Keratinocyte (primary cell): ENCODE results near the gene INPP4B. TPM values are rescaled to one million over a fixed set of nuclear protein-coding genes. Genes with fewer than 3 reads are reported as not detected.

Source experiments
- DNase-seq: peaks from one replicate; pipeline ENCODE4 v3.0.0-alpha.2; 2011; ENCODE audit warnings: low read depth, missing footprints, low spot score
- FAIRE-seq: peaks from 2 replicates; lab custom pipeline; 2011; peaks lifted over from hg19 to GRCh38; lab: Jason Lieb, UNC
- H2AFZ ChIP-seq: 2 replicates; pipeline ENCODE4 v1.6.0; 2012; ENCODE audit warnings: low read length, control low read depth, inconsistent platforms; ENCODE audit not compliant: control insufficient read depth
- H3K27ac ChIP-seq: 2 replicates; pipeline ENCODE4 v1.5.1; 2011; ENCODE audit warnings: low read length; ENCODE audit not compliant: control insufficient read depth, insufficient read depth
- H3K27me3 ChIP-seq: 3 replicates; pipeline ENCODE4 v1.6.0; 2011; ENCODE audit warnings: low read length; ENCODE audit not compliant: control insufficient read depth, insufficient read depth; ENCODE audit errors: extremely low read depth
- H3K36me3 ChIP-seq, 2 experiments: 2 replicates in 1 of 2; 3 replicates in 1 of 2; pipeline ENCODE4 v1.5.1; 2011; ENCODE audit warnings: low read length in 2 of 2, mild to moderate bottlenecking in 1 of 2; ENCODE audit not compliant: control insufficient read depth in 2 of 2, insufficient read depth in 2 of 2; ENCODE audit errors: extremely low read depth in 1 of 2
- H3K4me1 ChIP-seq: 3 replicates; pipeline ENCODE4 v1.5.1; 2011; ENCODE audit warnings: low read length; ENCODE audit not compliant: control insufficient read depth, insufficient read depth; ENCODE audit errors: extremely low read depth
- H3K4me2 ChIP-seq: 3 replicates; pipeline ENCODE4 v1.6.0; 2011; ENCODE audit warnings: low read depth, low read length; ENCODE audit not compliant: control insufficient read depth, insufficient read depth; ENCODE audit errors: extremely low read depth
- H3K4me3 ChIP-seq, 3 experiments: fragments of 200-600 bp in 1 of 3; sonication (generic) in 1 of 3; 2 replicates in 2 of 3; 3 replicates in 1 of 3; pipeline ENCODE4 v1.5.1; 2011 to 2016; ENCODE audit warnings: low read length in 3 of 3, mild to moderate bottlenecking in 3 of 3, control low read depth in 2 of 3, inconsistent platforms in 1 of 3, low read depth in 1 of 3, mixed read lengths in 1 of 3, mixed run types in 1 of 3, moderate library complexity in 1 of 3; ENCODE audit not compliant: control insufficient read depth in 2 of 3, insufficient read depth in 2 of 3; ENCODE audit errors: extremely low read depth in 1 of 3
- H3K79me2 ChIP-seq: 2 replicates; pipeline ENCODE4 v1.6.0; 2012; ENCODE audit warnings: low read length; ENCODE audit not compliant: control insufficient read depth, insufficient read depth
- H3K9ac ChIP-seq: 3 replicates; pipeline ENCODE4 v1.6.0; 2011; ENCODE audit warnings: low read length; ENCODE audit not compliant: control insufficient read depth, insufficient read depth; ENCODE audit errors: extremely low read depth
- H3K9me1 ChIP-seq: 3 replicates; pipeline ENCODE4 v1.6.0; 2011; ENCODE audit warnings: low read length; ENCODE audit not compliant: control insufficient read depth, insufficient read depth; ENCODE audit errors: extremely low read depth
- H3K9me3 ChIP-seq: 2 replicates; pipeline ENCODE4 v1.5.1; 2012; ENCODE audit warnings: low read depth, low read length; ENCODE audit not compliant: control insufficient read depth
- H4K20me1 ChIP-seq: 3 replicates; pipeline ENCODE4 v1.6.0; 2011; ENCODE audit warnings: low read length; ENCODE audit not compliant: control insufficient read depth, insufficient read depth; ENCODE audit errors: extremely low read depth
- EZH2 ChIP-seq: IDR thresholded peaks from one replicate; pipeline ENCODE4 v1.6.1; 2012; ENCODE audit warnings: inconsistent platforms, mild to moderate bottlenecking, low read length, moderate library complexity
- dilution Hi-C: fragments of 300-500 bp; cut with MboI; formaldehyde crosslinking; loops from one replicate; pipeline ENCODE4 v1.7.0; 2020; ENCODE audit warnings: low sequenced_read_pairs; ENCODE audit not compliant: extremely low pct_ligation_motif_present
- polyA plus RNA-seq, 5 experiments: library from polyadenylated mRNA; depleted of rRNA in 3 of 5; stranded (reverse) in 3 of 5; stranded (forward) in 1 of 5; unstranded in 1 of 5; fragments of >200 nt; gene quantifications; 1 replicate in 1 of 5; 2 replicates in 3 of 5; 3 replicates in 1 of 5; pipeline versions ENCODE4 v1.2.1 to v1.2.3, GENCODE V29; 2011 to 2012; ENCODE audit warnings: missing spikeins in 2 of 5, low read depth in 1 of 5, low replicate concordance in 1 of 5
- TF ChIP-seq, protein P1 (sequence below), 3 experiments: IDR thresholded peaks in 1 of 3; conservative IDR thresholded peaks in 1 of 3; optimal IDR thresholded peaks in 1 of 3; 2 replicates in 2 of 3; 3 replicates in 1 of 3; pipeline versions ENCODE3 to v1.5.1; 2011; ENCODE audit warnings: low read length in 3 of 3, mild to moderate bottlenecking in 3 of 3, moderate library complexity in 2 of 3, control low read depth in 1 of 3, inconsistent platforms in 1 of 3; ENCODE audit not compliant: insufficient read depth in 2 of 3; ENCODE audit errors: extremely low read depth in 1 of 3

The INPP4B gene
- polyA plus RNA-seq, 1 donor (not counting 4 experiments of a cell fraction or from before 2014, with no cell fraction given): 50.2 TPM

DNA sequence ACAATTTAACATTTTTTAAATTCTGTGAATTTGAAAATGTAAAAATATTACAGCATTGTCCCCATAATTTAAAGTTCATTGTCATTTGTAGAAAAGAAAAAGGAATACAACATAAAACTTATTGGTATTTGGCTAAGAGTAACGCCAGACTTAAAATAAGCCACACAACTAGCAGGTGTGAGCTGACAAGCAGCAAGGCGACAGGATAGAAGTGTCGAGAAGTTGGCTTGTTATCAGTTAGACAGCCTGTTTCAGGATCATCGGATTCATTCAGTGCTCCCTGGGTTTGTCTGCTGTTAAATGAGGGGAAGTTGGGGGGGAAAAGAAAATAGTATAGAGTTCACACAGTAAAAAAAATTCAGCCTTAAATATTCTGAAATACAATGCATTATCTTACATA, 816.1 kb downstream of the INPP4B start:
- H3K9me1 ChIP-seq: no peaks in the 10 kb centered on the region
- DNase-seq (no peak), FAIRE-seq (no peak)
- no peak for TF ChIP-seq EZH2
- TF ChIP-seq, protein P1, sequence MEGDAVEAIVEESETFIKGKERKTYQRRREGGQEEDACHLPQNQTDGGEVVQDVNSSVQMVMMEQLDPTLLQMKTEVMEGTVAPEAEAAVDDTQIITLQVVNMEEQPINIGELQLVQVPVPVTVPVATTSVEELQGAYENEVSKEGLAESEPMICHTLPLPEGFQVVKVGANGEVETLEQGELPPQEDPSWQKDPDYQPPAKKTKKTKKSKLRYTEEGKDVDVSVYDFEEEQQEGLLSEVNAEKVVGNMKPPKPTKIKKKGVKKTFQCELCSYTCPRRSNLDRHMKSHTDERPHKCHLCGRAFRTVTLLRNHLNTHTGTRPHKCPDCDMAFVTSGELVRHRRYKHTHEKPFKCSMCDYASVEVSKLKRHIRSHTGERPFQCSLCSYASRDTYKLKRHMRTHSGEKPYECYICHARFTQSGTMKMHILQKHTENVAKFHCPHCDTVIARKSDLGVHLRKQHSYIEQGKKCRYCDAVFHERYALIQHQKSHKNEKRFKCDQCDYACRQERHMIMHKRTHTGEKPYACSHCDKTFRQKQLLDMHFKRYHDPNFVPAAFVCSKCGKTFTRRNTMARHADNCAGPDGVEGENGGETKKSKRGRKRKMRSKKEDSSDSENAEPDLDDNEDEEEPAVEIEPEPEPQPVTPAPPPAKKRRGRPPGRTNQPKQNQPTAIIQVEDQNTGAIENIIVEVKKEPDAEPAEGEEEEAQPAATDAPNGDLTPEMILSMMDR (optimal IDR thresholded peaks at IDR 0.05 in 1 of 3, IDR thresholded peaks at IDR 0.05 in 1 of 3, conservative IDR thresholded peaks at IDR 0.05 in 1 of 3; ENCODE audit: extremely low read depth in 1 of 3, insufficient read depth in 2 of 3, low read length in 3 of 3): no peak
- no peaks in the 10 kb centered on the region for H3K4me1 ChIP-seq
- no peak overlapping the region for H2AFZ ChIP-seq
- dilution Hi-C loops: no loop called here
- no peak overlapping the region for H3K4me2 ChIP-seq
- no peak overlapping the region for H3K9ac ChIP-seq
- no peaks in the 10 kb centered on the region for H3K79me2 ChIP-seq
- no peak overlapping the region for H3K4me3 ChIP-seq
- peaks cover 10 to 11% of the 10 kb centered on the region in 2 experiments for H3K36me3 ChIP-seq
- H3K27me3 ChIP-seq: no peaks in the 10 kb centered on the region
- H3K9me3 ChIP-seq: no peaks in the 10 kb centered on the region
- H4K20me1 ChIP-seq: no peaks in the 10 kb centered on the region
- H3K27ac ChIP-seq: no peak overlapping the region

DNA sequence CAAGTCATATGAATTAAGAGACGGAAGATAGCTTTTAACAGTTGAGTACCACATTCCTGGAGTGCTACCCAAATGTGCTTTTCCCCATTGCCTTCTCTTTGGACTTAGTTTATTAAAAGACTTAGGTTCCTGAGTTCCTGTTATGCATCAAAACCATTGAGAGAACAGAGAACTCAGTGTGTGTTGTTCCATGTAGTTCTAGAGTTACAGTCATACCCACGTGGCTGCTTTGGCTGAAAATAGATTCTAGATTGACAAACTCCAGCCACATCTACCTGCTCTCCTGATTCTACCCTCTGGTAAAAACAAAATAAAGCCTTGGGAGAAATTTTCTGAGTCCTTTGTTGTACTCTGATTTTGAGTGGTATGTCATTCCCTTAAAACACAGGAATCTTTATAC, 824.3 kb downstream of the INPP4B start:
- H3K79me2 ChIP-seq: no peaks in the 10 kb centered on the region
- H3K36me3 ChIP-seq: no peaks in the 10 kb centered on the region
- FAIRE-seq (no peak), DNase-seq (no peak)
- H4K20me1 ChIP-seq: no peaks in the 10 kb centered on the region
- H3K9me3 ChIP-seq: no peaks in the 10 kb centered on the region
- H3K4me1 ChIP-seq: no peaks in the 10 kb centered on the region
- no peak overlapping the region for H3K27ac ChIP-seq
- H3K9me1 ChIP-seq: no peaks in the 10 kb centered on the region
- TF ChIP-seq, protein P1 (optimal IDR thresholded peaks at IDR 0.05 in 1 of 3, IDR thresholded peaks at IDR 0.05 in 1 of 3, conservative IDR thresholded peaks at IDR 0.05 in 1 of 3; ENCODE audit: extremely low read depth in 1 of 3, insufficient read depth in 2 of 3, low read length in 3 of 3): no peak
- H3K9ac ChIP-seq: no peak overlapping the region
- dilution Hi-C loops: no loop called here
- H3K4me3 ChIP-seq: no peak overlapping the region
- no peak overlapping the region for H2AFZ ChIP-seq
- no peaks in the 10 kb centered on the region for H3K27me3 ChIP-seq
- no peak overlapping the region for H3K4me2 ChIP-seq
